ENCODE data around the gene EYS. TPM values are rescaled to one million over a fixed set of nuclear protein-coding genes. Genes with fewer than 3 reads are reported as not detected.

Gene EYS
- total and polyA plus RNA-seq, 2 of the 13 experiments (the other 11 are each of a cell fraction or from before 2014, with no cell fraction given): 0.04 to 0.07 TPM

GRCh38 chr6:65468307-65468706 is 238.7 kb downstream of the EYS start:
- intact Hi-C loops (cut with micrococcal nuclease; ENCODE audit: unreplicated experiment) (no loop called here), in situ Hi-C loops (cut with HindIII; ENCODE audit: extremely low pct_ligation_motif_present, low pct_unique_long_range_greater_than_20kb) (no loop called here)
- Histone ChIP-seq H3K4me3 (replicated peaks in 1 of 3; ENCODE audit: insufficient read depth in 1 of 3, low read depth in 2 of 3, low read length in 3 of 3) (no peak overlapping the region), H3K4me2 (ENCODE audit: low read depth, low read length) (no peak overlapping the region), H3K79me2 (ENCODE audit: insufficient read depth, low read length) (no peaks in the 10 kb centered on the region), H3K27ac (ENCODE audit: extremely low read length, insufficient read depth, low read length) (no peak overlapping the region), H2AFZ (ENCODE audit: low read length) (no peak overlapping the region), H4K20me1 (ENCODE audit: insufficient read depth, low read length) (no peaks in the 10 kb centered on the region), H3K4me1 (ENCODE audit: insufficient read depth, low read length) (no peaks in the 10 kb centered on the region), H3K9ac (ENCODE audit: insufficient read depth, low read depth, low read length) (no peak overlapping the region), H3K27me3 (ENCODE audit: control insufficient read depth in 1 of 2, insufficient read depth in 2 of 2, low read length in 2 of 2) (no peaks in the 10 kb centered on the region), H3K9me3 (ENCODE audit: low read length) (no peaks in the 10 kb centered on the region), H3K36me3 (replicated peaks in 1 of 2; ENCODE audit: control insufficient read depth in 1 of 2, insufficient read depth in 2 of 2, low read length in 2 of 2) (no peaks in the 10 kb centered on the region)
- DNase-seq (ENCODE audit: low spot score): no peak
- FAIRE-seq: no peak
- ChIA-PET POLR2A (no interaction called here), CTCF (ENCODE audit: low intra/inter-chr PET ratio, low total read pairs) (no interaction called here)
- BruUV-seq (replicated peaks): no TSS peak
- TF ChIP-seq KDM5A (IDR thresholded peaks at IDR 0.05; ENCODE audit: borderline replicate concordance, low read length): no peak
- TF ChIP-seq ZSCAN22 (CRISPR knock-in tag; IDR thresholded peaks at IDR 0.05): no peak
- TF ChIP-seq NR2F1 (CRISPR knock-in tag; IDR thresholded peaks at IDR 0.05): no peak
- TF ChIP-seq ZNF768 (CRISPR knock-in tag; IDR thresholded peaks at IDR 0.05): no peak
- TF ChIP-seq ZNF232 (CRISPR knock-in tag; IDR thresholded peaks at IDR 0.05; ENCODE audit: borderline replicate concordance): no peak
- no peak for TF ChIP-seq SMAD3 (CRISPR knock-in tag; IDR thresholded peaks at IDR 0.05)
- no peak for TF ChIP-seq SP1 (IDR thresholded peaks at IDR 0.05)
- TF ChIP-seq SP1 (CRISPR knock-in tag; IDR thresholded peaks at IDR 0.05): no peak
- TF ChIP-seq DR1 (CRISPR knock-in tag; IDR thresholded peaks at IDR 0.05): no peak
- no peak for TF ChIP-seq SATB2 (CRISPR knock-in tag; IDR thresholded peaks at IDR 0.05)
- no peak for TF ChIP-seq PRPF4 (IDR thresholded peaks at IDR 0.05; ENCODE audit: low read depth, low read length, poor library complexity, severe bottlenecking)
- TF ChIP-seq ZNF451 (CRISPR knock-in tag; IDR thresholded peaks at IDR 0.05): no peak
- TF ChIP-seq IRF1 (CRISPR knock-in tag; IDR thresholded peaks at IDR 0.05; ENCODE audit: low read depth): no peak
- no peak for TF ChIP-seq ZSCAN29 (CRISPR knock-in tag; conservative IDR thresholded peaks at IDR 0.05)
- TF ChIP-seq NR2F2 (IDR thresholded peaks at IDR 0.05; ENCODE audit: borderline replicate concordance, low read depth): no peak
- no peak for TF ChIP-seq ZSCAN9 (CRISPR knock-in tag; IDR thresholded peaks at IDR 0.05; ENCODE audit: borderline replicate concordance)
- no peak for TF ChIP-seq NR2C2 (CRISPR knock-in tag; IDR thresholded peaks at IDR 0.05; ENCODE audit: borderline replicate concordance)
- no peak for TF ChIP-seq SIN3B (IDR thresholded peaks at IDR 0.05; ENCODE audit: low read length)
- no peak for ATAC-seq
- under 1% methylated on average over 3 of the region's 3 CpGs for WGBS (ENCODE audit: low lambda C conversion rate)

Measured in HepG2 (cell line).